HepG2 (cell line): ENCODE measurements around the gene METTL14. TPM values are rescaled to one million over a fixed set of nuclear protein-coding genes. Genes with fewer than 3 reads are reported as not detected.

Source experiments
- ARNT ChIP-seq: fragments of 450-650 bp; IDR thresholded peaks from 2 replicates; pipeline ENCODE4 v1.6.1; 2017
- ERF ChIP-seq: IDR thresholded peaks from 2 replicates; pipeline ENCODE4 v1.6.1; 2018; ENCODE audit warnings: missing biosample characterization, missing genetic modification reagents
- HOXA3 ChIP-seq: sonication (generic); formaldehyde crosslinking; IDR thresholded peaks from 2 replicates; pipeline ENCODE4 v1.5.0; 2020; ENCODE audit warnings: missing genetic modification reagents
- RBM22 ChIP-seq: fragments of 200-400 bp; formaldehyde crosslinking; optimal IDR thresholded peaks from 2 replicates; pipeline ENCODE3; 2017; ENCODE audit warnings: mild to moderate bottlenecking, low read length, moderate library complexity
- SNAPC2 ChIP-seq: sonication (generic); formaldehyde crosslinking; IDR thresholded peaks from 2 replicates; pipeline ENCODE4 v1.8.1; 2022; ENCODE audit warnings: mild to moderate bottlenecking, missing genetic modification reagents
- SRSF9 ChIP-seq: fragments of 200-400 bp; formaldehyde crosslinking; IDR thresholded peaks from 2 replicates; pipeline ENCODE4 v1.6.1; 2018; ENCODE audit warnings: borderline replicate concordance, mild to moderate bottlenecking, low read depth, low read length; ENCODE audit not compliant: insufficient read depth, poor library complexity, severe bottlenecking
- TAF1 ChIP-seq: sonication (generic); formaldehyde crosslinking; IDR thresholded peaks from 2 replicates; pipeline ENCODE4 v1.4.0; 2020; ENCODE audit warnings: missing genetic modification reagents
- ZNF234 ChIP-seq: sonication (generic); formaldehyde crosslinking; conservative IDR thresholded peaks from 2 replicates; pipeline ENCODE4 v1.5.1; 2020; ENCODE audit warnings: mild to moderate bottlenecking, missing genetic modification reagents
- ZNF263 ChIP-seq: sonication (generic); formaldehyde crosslinking; IDR thresholded peaks from 2 replicates; pipeline ENCODE4 v1.4.0; 2020; ENCODE audit warnings: missing genetic modification reagents
- ZNF510 ChIP-seq: sonication (generic); formaldehyde crosslinking; IDR thresholded peaks from 2 replicates; pipeline ENCODE4 v1.4.0; 2020; ENCODE audit warnings: low read depth, mild to moderate bottlenecking, missing genetic modification reagents
- ZNF562 ChIP-seq: sonication (generic); formaldehyde crosslinking; IDR thresholded peaks from 2 replicates; pipeline ENCODE4 v1.8.0; 2022; ENCODE audit warnings: missing genetic modification reagents, borderline replicate concordance
- ZNF788 ChIP-seq: sonication (generic); formaldehyde crosslinking; IDR thresholded peaks from 2 replicates; pipeline ENCODE4 v1.5.0; 2020; ENCODE audit warnings: mild to moderate bottlenecking, missing genetic modification reagents, borderline replicate concordance
- polyA plus RNA-seq, 8 experiments: library from polyadenylated mRNA; depleted of rRNA in 3 of 8; stranded (reverse) in 7 of 8; unstranded in 1 of 8; fragments of >200 nt; fragmentation: Illumina TruSeq in 4 of 8; extraction: Trizol in 4 of 8; gene quantifications; 2 replicates each; pipeline versions ENCODE4 v1.2.1 to v1.2.3, GENCODE V29; 2011 to 2016; ENCODE audit warnings: low read depth in 4 of 8, missing spikeins in 1 of 8, mixed read lengths in 1 of 8; ENCODE audit not compliant: insufficient read depth in 1 of 8
- total RNA-seq, 5 experiments: library from RNA; depleted of rRNA; stranded (reverse); fragments of >200 nt; fragmentation: Illumina TruSeq; extraction: Trizol; gene quantifications; 2 replicates each; pipeline ENCODE4 v1.2.3, GENCODE V29; 2016; ENCODE audit warnings: low read depth in 1 of 5
- TF ChIP-seq, protein P1 (sequence below): sonication (generic); formaldehyde crosslinking; IDR thresholded peaks from 2 replicates; pipeline ENCODE4 v1.5.0; 2020; ENCODE audit warnings: mild to moderate bottlenecking, missing genetic modification reagents
- TF ChIP-seq, protein P2 (sequence below): sonication (generic); formaldehyde crosslinking; IDR thresholded peaks from 2 replicates; pipeline ENCODE4 v1.9.0; 2022; ENCODE audit warnings: missing genetic modification reagents, mild to moderate bottlenecking, borderline replicate concordance
- TF ChIP-seq, protein P3 (sequence below): sonication (generic); formaldehyde crosslinking; IDR thresholded peaks from 2 replicates; pipeline ENCODE4 v1.4.0; 2020; ENCODE audit warnings: missing genetic modification reagents
- TF ChIP-seq, protein P4 (sequence below): IDR thresholded peaks from 2 replicates; pipeline ENCODE4 v1.6.1; 2016; ENCODE audit warnings: mild to moderate bottlenecking, missing biosample characterization, missing genetic modification reagents
- TF ChIP-seq, protein P5 (sequence below): sonication (generic); formaldehyde crosslinking; IDR thresholded peaks from 2 replicates; pipeline ENCODE4 v1.4.0; 2020; ENCODE audit warnings: missing genetic modification reagents, mild to moderate bottlenecking, borderline replicate concordance

METTL14 gene
- total and polyA plus RNA-seq, 2 of the 13 experiments (the other 11 are each of a cell fraction or from before 2014, with no cell fraction given): 11.6 to 44.9 TPM

DNA sequence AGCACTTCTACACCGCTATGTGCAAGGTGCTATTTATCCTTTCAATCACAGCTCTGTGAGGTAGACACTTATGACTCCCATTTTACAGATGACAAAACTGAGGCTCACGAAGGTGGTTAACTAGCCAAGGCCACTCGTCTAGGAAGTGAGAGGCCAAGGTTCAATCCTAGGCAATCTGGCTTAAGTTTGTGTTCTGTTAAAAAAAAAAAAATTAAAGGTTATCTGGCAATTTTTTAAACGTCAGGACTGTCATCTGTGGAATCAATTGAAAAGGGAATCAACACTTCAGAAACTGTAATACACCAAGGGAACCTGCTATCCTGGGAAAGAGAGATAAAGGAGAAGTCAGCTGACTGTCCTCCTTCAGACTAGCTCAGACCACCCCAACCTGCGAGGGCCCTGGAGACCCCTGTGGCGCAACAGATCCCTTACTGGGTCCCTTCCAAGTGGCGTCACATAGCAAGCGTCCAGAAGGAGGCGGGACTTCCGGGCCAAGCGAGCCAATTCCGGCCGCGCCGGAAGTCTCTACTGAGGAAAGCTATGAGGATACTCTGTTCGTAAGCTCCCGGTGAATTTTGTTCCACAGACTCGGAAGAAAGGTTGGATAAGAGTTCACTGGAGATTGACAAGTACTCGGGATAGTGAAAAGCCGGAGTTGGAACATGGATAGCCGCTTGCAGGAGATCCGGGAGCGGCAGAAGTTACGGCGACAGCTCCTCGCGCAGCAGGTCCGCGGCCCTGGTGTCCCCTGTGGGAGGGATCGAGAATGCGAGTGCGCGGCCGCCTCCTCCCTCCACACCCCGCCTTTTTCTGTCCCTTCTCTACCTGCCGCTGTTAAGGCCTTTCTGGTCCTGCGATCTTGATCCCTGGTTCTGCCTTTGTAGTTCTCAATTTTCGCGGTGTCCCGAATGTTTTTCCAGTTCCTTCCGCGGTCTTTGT lies at the start of gene METTL14 (continued):
- TF ChIP-seq, protein P1, sequence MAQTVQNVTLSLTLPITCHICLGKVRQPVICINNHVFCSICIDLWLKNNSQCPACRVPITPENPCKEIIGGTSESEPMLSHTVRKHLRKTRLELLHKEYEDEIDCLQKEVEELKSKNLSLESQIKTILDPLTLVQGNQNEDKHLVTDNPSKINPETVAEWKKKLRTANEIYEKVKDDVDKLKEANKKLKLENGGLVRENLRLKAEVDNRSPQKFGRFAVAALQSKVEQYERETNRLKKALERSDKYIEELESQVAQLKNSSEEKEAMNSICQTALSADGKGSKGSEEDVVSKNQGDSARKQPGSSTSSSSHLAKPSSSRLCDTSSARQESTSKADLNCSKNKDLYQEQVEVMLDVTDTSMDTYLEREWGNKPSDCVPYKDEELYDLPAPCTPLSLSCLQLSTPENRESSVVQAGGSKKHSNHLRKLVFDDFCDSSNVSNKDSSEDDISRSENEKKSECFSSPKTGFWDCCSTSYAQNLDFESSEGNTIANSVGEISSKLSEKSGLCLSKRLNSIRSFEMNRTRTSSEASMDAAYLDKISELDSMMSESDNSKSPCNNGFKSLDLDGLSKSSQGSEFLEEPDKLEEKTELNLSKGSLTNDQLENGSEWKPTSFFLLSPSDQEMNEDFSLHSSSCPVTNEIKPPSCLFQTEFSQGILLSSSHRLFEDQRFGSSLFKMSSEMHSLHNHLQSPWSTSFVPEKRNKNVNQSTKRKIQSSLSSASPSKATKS (CRISPR knock-in tag): no peak
- TF ChIP-seq, protein P2, sequence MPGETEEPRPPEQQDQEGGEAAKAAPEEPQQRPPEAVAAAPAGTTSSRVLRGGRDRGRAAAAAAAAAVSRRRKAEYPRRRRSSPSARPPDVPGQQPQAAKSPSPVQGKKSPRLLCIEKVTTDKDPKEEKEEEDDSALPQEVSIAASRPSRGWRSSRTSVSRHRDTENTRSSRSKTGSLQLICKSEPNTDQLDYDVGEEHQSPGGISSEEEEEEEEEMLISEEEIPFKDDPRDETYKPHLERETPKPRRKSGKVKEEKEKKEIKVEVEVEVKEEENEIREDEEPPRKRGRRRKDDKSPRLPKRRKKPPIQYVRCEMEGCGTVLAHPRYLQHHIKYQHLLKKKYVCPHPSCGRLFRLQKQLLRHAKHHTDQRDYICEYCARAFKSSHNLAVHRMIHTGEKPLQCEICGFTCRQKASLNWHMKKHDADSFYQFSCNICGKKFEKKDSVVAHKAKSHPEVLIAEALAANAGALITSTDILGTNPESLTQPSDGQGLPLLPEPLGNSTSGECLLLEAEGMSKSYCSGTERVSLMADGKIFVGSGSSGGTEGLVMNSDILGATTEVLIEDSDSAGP (CRISPR knock-in tag): peak; percentile 70; the same call in 1 of the 2 replicates
- TF ChIP-seq HOXA3 (CRISPR knock-in tag): peak; percentile 90
- TF ChIP-seq RBM22: no peak
- no peak for TF ChIP-seq ZNF510 (CRISPR knock-in tag)
- TF ChIP-seq TAF1 (CRISPR knock-in tag): peak; percentile 71; the same call in 1 of the 2 replicates
- TF ChIP-seq ZNF263: 0 out of 2 replicates have a peak, but pooled peaks have one; percentile 19
- no peak; the same call in 1 of the 2 replicates for TF ChIP-seq ZNF788 (CRISPR knock-in tag)
- TF ChIP-seq, protein P3, sequence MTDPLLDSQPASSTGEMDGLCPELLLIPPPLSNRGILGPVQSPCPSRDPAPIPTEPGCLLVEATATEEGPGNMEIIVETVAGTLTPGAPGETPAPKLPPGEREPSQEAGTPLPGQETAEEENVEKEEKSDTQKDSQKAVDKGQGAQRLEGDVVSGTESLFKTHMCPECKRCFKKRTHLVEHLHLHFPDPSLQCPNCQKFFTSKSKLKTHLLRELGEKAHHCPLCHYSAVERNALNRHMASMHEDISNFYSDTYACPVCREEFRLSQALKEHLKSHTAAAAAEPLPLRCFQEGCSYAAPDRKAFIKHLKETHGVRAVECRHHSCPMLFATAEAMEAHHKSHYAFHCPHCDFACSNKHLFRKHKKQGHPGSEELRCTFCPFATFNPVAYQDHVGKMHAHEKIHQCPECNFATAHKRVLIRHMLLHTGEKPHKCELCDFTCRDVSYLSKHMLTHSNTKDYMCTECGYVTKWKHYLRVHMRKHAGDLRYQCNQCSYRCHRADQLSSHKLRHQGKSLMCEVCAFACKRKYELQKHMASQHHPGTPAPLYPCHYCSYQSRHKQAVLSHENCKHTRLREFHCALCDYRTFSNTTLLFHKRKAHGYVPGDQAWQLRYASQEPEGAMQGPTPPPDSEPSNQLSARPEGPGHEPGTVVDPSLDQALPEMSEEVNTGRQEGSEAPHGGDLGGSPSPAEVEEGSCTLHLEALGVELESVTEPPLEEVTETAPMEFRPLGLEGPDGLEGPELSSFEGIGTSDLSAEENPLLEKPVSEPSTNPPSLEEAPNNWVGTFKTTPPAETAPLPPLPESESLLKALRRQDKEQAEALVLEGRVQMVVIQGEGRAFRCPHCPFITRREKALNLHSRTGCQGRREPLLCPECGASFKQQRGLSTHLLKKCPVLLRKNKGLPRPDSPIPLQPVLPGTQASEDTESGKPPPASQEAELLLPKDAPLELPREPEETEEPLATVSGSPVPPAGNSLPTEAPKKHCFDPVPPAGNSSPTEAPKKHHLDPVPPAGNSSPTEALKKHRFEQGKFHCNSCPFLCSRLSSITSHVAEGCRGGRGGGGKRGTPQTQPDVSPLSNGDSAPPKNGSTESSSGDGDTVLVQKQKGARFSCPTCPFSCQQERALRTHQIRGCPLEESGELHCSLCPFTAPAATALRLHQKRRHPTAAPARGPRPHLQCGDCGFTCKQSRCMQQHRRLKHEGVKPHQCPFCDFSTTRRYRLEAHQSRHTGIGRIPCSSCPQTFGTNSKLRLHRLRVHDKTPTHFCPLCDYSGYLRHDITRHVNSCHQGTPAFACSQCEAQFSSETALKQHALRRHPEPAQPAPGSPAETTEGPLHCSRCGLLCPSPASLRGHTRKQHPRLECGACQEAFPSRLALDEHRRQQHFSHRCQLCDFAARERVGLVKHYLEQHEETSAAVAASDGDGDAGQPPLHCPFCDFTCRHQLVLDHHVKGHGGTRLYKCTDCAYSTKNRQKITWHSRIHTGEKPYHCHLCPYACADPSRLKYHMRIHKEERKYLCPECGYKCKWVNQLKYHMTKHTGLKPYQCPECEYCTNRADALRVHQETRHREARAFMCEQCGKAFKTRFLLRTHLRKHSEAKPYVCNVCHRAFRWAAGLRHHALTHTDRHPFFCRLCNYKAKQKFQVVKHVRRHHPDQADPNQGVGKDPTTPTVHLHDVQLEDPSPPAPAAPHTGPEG (CRISPR knock-in tag): peak; percentile 81; the same call in 1 of the 2 replicates
- TF ChIP-seq ZNF562: no peak
- no peak for TF ChIP-seq SNAPC2 (CRISPR knock-in tag)
- TF ChIP-seq, protein P4, sequence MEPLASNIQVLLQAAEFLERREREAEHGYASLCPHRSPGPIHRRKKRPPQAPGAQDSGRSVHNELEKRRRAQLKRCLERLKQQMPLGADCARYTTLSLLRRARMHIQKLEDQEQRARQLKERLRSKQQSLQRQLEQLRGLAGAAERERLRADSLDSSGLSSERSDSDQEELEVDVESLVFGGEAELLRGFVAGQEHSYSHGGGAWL (CRISPR knock-in tag): no peak
- no peak for TF ChIP-seq ARNT
- TF ChIP-seq ERF (CRISPR knock-in tag): no peak
- TF ChIP-seq ZNF234: no peak
- TF ChIP-seq SRSF9: no peak
- TF ChIP-seq, protein P5, sequence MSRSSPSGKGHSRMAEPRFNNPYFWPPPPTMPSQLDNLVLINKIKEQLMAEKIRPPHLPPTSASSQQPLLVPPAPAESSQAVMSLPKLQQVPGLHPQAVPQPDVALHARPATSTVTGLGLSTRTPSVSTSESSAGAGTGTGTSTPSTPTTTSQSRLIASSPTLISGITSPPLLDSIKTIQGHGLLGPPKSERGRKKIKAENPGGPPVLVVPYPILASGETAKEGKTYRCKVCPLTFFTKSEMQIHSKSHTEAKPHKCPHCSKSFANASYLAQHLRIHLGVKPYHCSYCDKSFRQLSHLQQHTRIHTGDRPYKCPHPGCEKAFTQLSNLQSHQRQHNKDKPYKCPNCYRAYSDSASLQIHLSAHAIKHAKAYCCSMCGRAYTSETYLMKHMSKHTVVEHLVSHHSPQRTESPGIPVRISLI (CRISPR knock-in tag): 0 out of 2 replicates have a peak, but pooled peaks have one; percentile 34
